Mesothelial cell of epicardium (in vitro differentiated cells): ENCODE results near the gene TCL1B. TPM values are rescaled to one million over a fixed set of nuclear protein-coding genes. Genes with fewer than 3 reads are reported as not detected.

Source experiments
- DNase-seq, 2 experiments: peaks; one replicate each; pipeline ENCODE4 v3.0.0; 2021; ENCODE audit warnings: low spot score in 2 of 2; ENCODE audit not compliant: unreplicated experiment in 2 of 2
- H3K27ac Mint-ChIP-seq: 2 replicates; pipeline ENCODE4 v1.8.0; 2021; ENCODE audit warnings: mixed read lengths
- H3K27me3 Mint-ChIP-seq: 2 replicates; pipeline ENCODE4 v1.8.0; 2021; ENCODE audit warnings: low read depth, mixed read lengths
- H3K36me3 Mint-ChIP-seq: 2 replicates; pipeline ENCODE4 v1.8.0; 2021; ENCODE audit warnings: mixed read lengths
- H3K4me1 Mint-ChIP-seq: 2 replicates; pipeline ENCODE4 v1.8.0; 2021; ENCODE audit warnings: mixed read lengths
- H3K4me3 Mint-ChIP-seq: 2 replicates; pipeline ENCODE4 v1.8.0; 2021; ENCODE audit warnings: mild to moderate bottlenecking, moderate library complexity, mixed read lengths
- H3K9me3 Mint-ChIP-seq: 2 replicates; pipeline ENCODE4 v1.8.0; 2021; ENCODE audit warnings: mixed read lengths
- total RNA-seq: library from RNA; stranded (reverse); gene quantifications from 3 replicates; pipeline ENCODE4 v1.2.1, GENCODE V29; 2021
- TF ChIP-seq, protein P1 (sequence below): fragments of 200-600 bp; sonication (generic); IDR thresholded peaks from one replicate; pipeline ENCODE4 v1.5.0; 2021; ENCODE audit warnings: antibody characterized with exemption; ENCODE audit not compliant: unreplicated experiment

TCL1B gene
- total RNA-seq, 1 donor from 2014 or later, result not detected

DNA sequence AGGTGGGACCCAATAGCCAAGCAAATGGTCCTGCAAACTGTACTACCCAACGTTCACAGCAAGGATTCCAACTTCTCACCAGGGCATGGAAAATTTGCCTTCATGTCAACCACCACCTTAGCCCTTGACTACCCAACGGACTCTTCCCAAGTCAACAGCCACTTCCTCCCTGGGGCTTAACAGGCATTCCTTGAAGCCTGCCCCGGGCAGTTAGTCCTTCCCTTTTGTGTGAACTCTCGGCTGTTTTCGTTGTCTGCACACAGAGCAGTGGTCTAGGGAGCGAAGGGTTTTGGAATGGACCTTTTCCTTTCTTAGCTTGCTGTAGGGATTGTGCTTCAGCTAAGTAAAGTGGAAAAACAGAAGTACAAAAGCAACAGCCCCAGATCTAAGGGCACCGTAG, 35.2 kb upstream of the TCL1B start:
- H3K27me3 Mint-ChIP-seq, result peaks cover 4% of the 10 kb centered on the region
- no peak overlapping the region for H3K4me3 Mint-ChIP-seq
- no peaks in the 10 kb centered on the region for H3K9me3 Mint-ChIP-seq
- H3K36me3 Mint-ChIP-seq, result no peaks in the 10 kb centered on the region
- no peak overlapping the region for H3K27ac Mint-ChIP-seq
- TF ChIP-seq, protein P1, sequence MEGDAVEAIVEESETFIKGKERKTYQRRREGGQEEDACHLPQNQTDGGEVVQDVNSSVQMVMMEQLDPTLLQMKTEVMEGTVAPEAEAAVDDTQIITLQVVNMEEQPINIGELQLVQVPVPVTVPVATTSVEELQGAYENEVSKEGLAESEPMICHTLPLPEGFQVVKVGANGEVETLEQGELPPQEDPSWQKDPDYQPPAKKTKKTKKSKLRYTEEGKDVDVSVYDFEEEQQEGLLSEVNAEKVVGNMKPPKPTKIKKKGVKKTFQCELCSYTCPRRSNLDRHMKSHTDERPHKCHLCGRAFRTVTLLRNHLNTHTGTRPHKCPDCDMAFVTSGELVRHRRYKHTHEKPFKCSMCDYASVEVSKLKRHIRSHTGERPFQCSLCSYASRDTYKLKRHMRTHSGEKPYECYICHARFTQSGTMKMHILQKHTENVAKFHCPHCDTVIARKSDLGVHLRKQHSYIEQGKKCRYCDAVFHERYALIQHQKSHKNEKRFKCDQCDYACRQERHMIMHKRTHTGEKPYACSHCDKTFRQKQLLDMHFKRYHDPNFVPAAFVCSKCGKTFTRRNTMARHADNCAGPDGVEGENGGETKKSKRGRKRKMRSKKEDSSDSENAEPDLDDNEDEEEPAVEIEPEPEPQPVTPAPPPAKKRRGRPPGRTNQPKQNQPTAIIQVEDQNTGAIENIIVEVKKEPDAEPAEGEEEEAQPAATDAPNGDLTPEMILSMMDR, result no peak
- H3K4me1 Mint-ChIP-seq, result peaks cover 37% of the 10 kb centered on the region
- no peak for DNase-seq

DNA sequence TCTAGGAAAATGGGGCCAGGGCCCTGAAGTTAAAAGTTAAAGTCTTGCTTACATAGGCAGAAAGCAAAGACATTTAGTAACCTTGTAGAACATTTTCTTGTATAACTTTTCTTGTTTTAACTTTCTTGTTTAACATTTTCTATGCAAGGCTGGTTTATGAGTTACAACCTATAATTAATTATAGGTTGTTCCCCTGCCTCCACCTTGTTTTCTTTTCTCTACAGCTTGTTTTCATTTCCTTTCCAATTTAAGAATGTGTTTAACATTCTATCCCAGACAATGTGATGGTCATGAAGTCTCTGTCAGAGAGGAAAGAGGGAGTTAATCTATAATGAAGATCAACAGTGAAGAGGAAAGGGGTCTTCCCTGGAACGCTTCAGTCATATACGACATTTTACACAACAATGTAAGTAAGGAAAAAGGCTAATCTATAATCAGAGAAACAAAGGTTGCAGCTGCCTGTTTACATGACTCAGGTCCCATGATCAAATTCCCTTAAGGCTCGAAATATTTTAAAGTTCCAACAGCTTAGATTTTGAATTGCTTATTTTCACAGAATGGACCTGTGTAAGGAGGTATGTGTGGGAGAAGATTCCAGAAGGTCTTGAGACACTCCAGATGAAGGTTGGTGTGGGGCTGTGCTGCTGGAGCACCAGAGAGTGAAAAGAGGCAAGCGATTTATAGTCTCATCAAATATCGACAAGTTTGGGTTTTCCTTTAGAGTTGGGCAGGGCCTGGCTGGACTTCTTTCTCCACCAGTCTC, 34.2 kb upstream of the TCL1B start:
- peak overlapping the region; percentile 76 for H3K27ac Mint-ChIP-seq
- peaks cover 34% of the 10 kb centered on the region for H3K4me1 Mint-ChIP-seq
- TF ChIP-seq, protein P1, result no peak
- H3K4me3 Mint-ChIP-seq, result no peak overlapping the region
- H3K36me3 Mint-ChIP-seq, result no peaks in the 10 kb centered on the region
- no peaks in the 10 kb centered on the region for H3K9me3 Mint-ChIP-seq
- no peak for DNase-seq
- peaks cover 6% of the 10 kb centered on the region for H3K27me3 Mint-ChIP-seq

DNA sequence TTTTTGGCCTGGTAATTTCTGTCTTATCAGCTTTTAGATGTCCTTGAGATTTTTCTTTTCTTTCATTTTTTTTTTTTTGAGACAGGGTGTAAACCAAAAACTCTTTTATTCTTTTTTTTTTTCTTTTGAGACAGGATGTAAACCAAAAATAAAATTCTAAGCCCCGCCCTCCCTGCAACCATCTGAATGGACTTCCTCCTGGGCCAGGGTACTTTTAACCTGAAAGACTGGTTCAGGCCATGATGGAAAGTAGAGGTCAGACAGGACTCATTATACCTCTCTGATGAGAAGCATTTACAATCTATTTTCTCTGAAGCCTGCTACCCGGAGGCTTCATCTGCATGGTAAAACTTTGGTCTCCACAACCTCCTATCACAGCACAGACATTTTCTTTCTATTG, 33.5 kb upstream of the TCL1B start:
- DNase-seq, result no peak
- peaks cover 8% of the 10 kb centered on the region for H3K27me3 Mint-ChIP-seq
- no peak overlapping the region for H3K27ac Mint-ChIP-seq
- H3K4me1 Mint-ChIP-seq, result peaks cover 29% of the 10 kb centered on the region
- TF ChIP-seq, protein P1, result no peak
- no peak overlapping the region for H3K4me3 Mint-ChIP-seq
- H3K36me3 Mint-ChIP-seq, result no peaks in the 10 kb centered on the region
- H3K9me3 Mint-ChIP-seq, result no peaks in the 10 kb centered on the region

DNA sequence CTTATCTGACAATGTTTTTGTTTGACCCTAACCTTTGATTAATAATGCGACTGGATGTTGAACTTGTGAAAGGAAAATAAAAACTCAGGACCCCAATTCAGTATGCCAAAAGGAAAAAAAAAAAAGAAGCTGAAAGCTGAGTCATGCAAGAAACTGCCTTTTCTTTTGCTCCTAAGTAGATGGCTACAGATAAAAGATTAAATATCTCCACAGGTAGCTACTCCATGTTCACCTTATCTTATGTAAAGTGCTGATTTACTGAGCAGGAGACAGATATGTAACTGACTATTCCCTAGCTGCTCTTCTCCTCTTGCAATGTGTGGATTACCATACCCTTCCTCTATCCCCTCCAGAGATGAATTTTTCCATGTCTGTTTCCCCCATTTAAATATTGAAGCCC, 30.8 kb upstream of the TCL1B start:
- H3K36me3 Mint-ChIP-seq, result no peaks in the 10 kb centered on the region
- peaks cover 27% of the 10 kb centered on the region for H3K4me1 Mint-ChIP-seq
- TF ChIP-seq, protein P1, result no peak
- no peak overlapping the region for H3K27ac Mint-ChIP-seq
- H3K4me3 Mint-ChIP-seq, result no peak overlapping the region
- peaks cover 30% of the 10 kb centered on the region for H3K27me3 Mint-ChIP-seq
- no peak for DNase-seq
- no peaks in the 10 kb centered on the region for H3K9me3 Mint-ChIP-seq

DNA sequence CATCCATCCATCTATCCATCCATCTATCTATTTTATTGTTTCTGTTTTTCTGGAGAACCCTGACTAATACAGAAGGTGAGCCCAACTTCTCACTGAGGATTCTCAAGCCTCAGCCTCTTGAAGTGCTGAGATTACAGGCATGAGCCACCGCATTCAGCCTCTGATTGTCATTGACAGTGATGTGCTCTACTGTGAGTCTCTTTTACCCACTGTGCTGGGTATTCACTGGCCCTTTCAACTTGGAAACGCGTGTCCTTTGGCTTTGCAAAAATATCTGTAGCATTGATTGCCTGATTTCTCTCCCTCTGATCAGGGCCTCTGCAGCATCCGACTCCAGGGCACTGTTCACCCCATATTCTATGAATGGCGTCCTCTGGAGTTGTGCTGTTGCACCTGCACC, 29.6 kb upstream of the TCL1B start:
- peaks cover 40% of the 10 kb centered on the region for H3K27me3 Mint-ChIP-seq

More for the DNA sequence above, 29.6 kb upstream of the TCL1B start:
- Mint-ChIP-seq H3K4me1 (peaks cover 34% of the 10 kb centered on the region), H3K4me3 (no peak overlapping the region), H3K27ac (no peak overlapping the region), H3K36me3 (no peaks in the 10 kb centered on the region), H3K9me3 (no peaks in the 10 kb centered on the region)
- DNase-seq, result no peak
- TF ChIP-seq, protein P1, result no peak
